Tibial nerve (tissue), 4 donors: ENCODE results near the gene GK2.

Experiments used
- EP300 ChIP-seq, 2 donors: sonication (generic); formaldehyde crosslinking; IDR thresholded peaks; one replicate each; pipeline ENCODE4 v1.6.1; 2017; ENCODE audit warnings: antibody characterized with exemption in 2 of 2, mild to moderate bottlenecking in 1 of 2
- POLR2A ChIP-seq, 2 donors: fragments of 450-650 bp; IDR thresholded peaks; one replicate each; pipeline ENCODE4 v1.6.1; 2017; ENCODE audit warnings: antibody characterized with exemption in 2 of 2, mild to moderate bottlenecking in 2 of 2, moderate library complexity in 2 of 2
- TF ChIP-seq, protein P1 (sequence below), 5 experiments: fragments of 200-600 bp in 3 of 5; fragments of 450-650 bp in 2 of 5; sonication (generic) in 3 of 5; IDR thresholded peaks; one replicate each; pipeline ENCODE4 v1.5.1; 2016 to 2019; ENCODE audit warnings: antibody characterized with exemption in 5 of 5, mild to moderate bottlenecking in 3 of 5, moderate library complexity in 2 of 5

DNA sequence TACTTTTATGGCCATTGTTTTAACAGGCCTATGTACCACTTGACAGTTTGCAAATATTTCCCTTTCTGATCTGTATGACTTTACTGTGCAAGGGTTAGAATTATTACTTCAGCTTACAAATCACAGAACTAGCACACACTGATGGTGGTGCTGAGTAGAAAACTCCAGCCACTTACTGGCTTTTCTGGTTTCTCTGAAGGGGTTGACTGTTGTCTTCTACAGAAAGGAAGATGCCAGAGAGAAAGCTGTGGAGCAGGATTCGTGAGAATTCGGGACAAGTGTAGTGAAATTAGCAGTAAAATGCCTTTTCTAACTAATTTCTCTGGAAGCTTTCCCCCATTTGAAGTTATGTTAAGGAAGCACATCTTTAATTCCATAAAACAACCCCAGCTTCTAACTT, 46.6 kb upstream of the GK2 start:
- TF ChIP-seq EP300 (IDR thresholded peaks at IDR 0.05) (no peak), POLR2A (IDR thresholded peaks at IDR 0.05) (no peak)
- TF ChIP-seq, protein P1, sequence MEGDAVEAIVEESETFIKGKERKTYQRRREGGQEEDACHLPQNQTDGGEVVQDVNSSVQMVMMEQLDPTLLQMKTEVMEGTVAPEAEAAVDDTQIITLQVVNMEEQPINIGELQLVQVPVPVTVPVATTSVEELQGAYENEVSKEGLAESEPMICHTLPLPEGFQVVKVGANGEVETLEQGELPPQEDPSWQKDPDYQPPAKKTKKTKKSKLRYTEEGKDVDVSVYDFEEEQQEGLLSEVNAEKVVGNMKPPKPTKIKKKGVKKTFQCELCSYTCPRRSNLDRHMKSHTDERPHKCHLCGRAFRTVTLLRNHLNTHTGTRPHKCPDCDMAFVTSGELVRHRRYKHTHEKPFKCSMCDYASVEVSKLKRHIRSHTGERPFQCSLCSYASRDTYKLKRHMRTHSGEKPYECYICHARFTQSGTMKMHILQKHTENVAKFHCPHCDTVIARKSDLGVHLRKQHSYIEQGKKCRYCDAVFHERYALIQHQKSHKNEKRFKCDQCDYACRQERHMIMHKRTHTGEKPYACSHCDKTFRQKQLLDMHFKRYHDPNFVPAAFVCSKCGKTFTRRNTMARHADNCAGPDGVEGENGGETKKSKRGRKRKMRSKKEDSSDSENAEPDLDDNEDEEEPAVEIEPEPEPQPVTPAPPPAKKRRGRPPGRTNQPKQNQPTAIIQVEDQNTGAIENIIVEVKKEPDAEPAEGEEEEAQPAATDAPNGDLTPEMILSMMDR (IDR thresholded peaks at IDR 0.05) = no peak
